Measurements from ENCODE around the gene DLG5.

The DLG5 gene

GRCh38 chr10:77857272-77857671, 69.3 kb downstream of the DLG5 start:
- H3K27me3 ChIP-seq (ENCODE audit: low read depth, low read length) = no peaks in the 10 kb centered on the region
- H3K4me2 ChIP-seq (ENCODE audit: low read length) = no peak overlapping the region
- H3K79me2 ChIP-seq (ENCODE audit: low read length) = no peaks in the 10 kb centered on the region
- H3K4me1 ChIP-seq (ENCODE audit: low read length) = no peaks in the 10 kb centered on the region
- H2AFZ ChIP-seq (ENCODE audit: low read depth, low read length) = no peak overlapping the region
- no peaks in the 10 kb centered on the region for H3K9me3 ChIP-seq (ENCODE audit: insufficient read depth, low read length)
- H3K4me3 ChIP-seq (ENCODE audit: low read length) = no peak overlapping the region
- no peaks in the 10 kb centered on the region for H3K36me3 ChIP-seq (replicated peaks; ENCODE audit: low read depth, low read length)
- H3K27ac ChIP-seq (ENCODE audit: low read length) = no peak overlapping the region
- H3K9ac ChIP-seq (ENCODE audit: low read length) = no peak overlapping the region
- no peaks in the 10 kb centered on the region for H4K20me1 ChIP-seq (ENCODE audit: insufficient read depth, low read length)
- TF ChIP-seq EZH2phosphoT487 (IDR thresholded peaks at IDR 0.05; ENCODE audit: low read depth) (no peak), CTCF (IDR thresholded peaks at IDR 0.05; ENCODE audit: low read depth, low read length) (no peak)

- Histone ChIP-seq H3K4me1 (ENCODE audit: low read length) (no peaks in the 10 kb centered on the region), H3K4me2 (ENCODE audit: low read length) (no peak overlapping the region), H3K9me3 (ENCODE audit: insufficient read depth, low read length) (no peaks in the 10 kb centered on the region), H2AFZ (ENCODE audit: low read depth, low read length) (no peak overlapping the region), H3K27ac (ENCODE audit: low read length) (no peak overlapping the region), H4K20me1 (ENCODE audit: insufficient read depth, low read length) (no peaks in the 10 kb centered on the region), H3K27me3 (ENCODE audit: low read depth, low read length) (no peaks in the 10 kb centered on the region), H3K4me3 (ENCODE audit: low read length) (no peak overlapping the region), H3K36me3 (replicated peaks; ENCODE audit: low read depth, low read length) (no peaks in the 10 kb centered on the region), H3K79me2 (ENCODE audit: low read length) (no peaks in the 10 kb centered on the region), H3K9ac (ENCODE audit: low read length) (no peak overlapping the region)
- no peak for TF ChIP-seq CTCF (IDR thresholded peaks at IDR 0.05; ENCODE audit: low read depth, low read length)
- TF ChIP-seq EZH2phosphoT487 (IDR thresholded peaks at IDR 0.05; ENCODE audit: low read depth) = no peak
Observed at GRCh38 chr10:77856566-77856965, 70.0 kb downstream of the DLG5 start.

GRCh38 chr10:77855404-77856155, 71.0 kb downstream of the DLG5 start:
- no peak overlapping the region for H3K4me2 ChIP-seq (ENCODE audit: low read length)
- no peaks in the 10 kb centered on the region for H3K9me3 ChIP-seq (ENCODE audit: insufficient read depth, low read length)
- H3K4me3 ChIP-seq (ENCODE audit: low read length) = no peak overlapping the region
- no peak overlapping the region for H3K9ac ChIP-seq (ENCODE audit: low read length)
- H3K79me2 ChIP-seq (ENCODE audit: low read length) = no peaks in the 10 kb centered on the region
- TF ChIP-seq CTCF (IDR thresholded peaks at IDR 0.05; ENCODE audit: low read depth, low read length) = no peak
- TF ChIP-seq EZH2phosphoT487 (IDR thresholded peaks at IDR 0.05; ENCODE audit: low read depth) = no peak
- no peak overlapping the region for H3K27ac ChIP-seq (ENCODE audit: low read length)
- H4K20me1 ChIP-seq (ENCODE audit: insufficient read depth, low read length) = no peaks in the 10 kb centered on the region
- H3K36me3 ChIP-seq (replicated peaks; ENCODE audit: low read depth, low read length) = no peaks in the 10 kb centered on the region
- no peak overlapping the region for H2AFZ ChIP-seq (ENCODE audit: low read depth, low read length)
- no peaks in the 10 kb centered on the region for H3K27me3 ChIP-seq (ENCODE audit: low read depth, low read length)
- no peaks in the 10 kb centered on the region for H3K4me1 ChIP-seq (ENCODE audit: low read length)

GRCh38 chr10:77854115-77854514, 72.4 kb downstream of the DLG5 start:
- Histone ChIP-seq H3K36me3 (replicated peaks; ENCODE audit: low read depth, low read length) (no peaks in the 10 kb centered on the region), H3K4me1 (ENCODE audit: low read length) (no peaks in the 10 kb centered on the region), H3K4me3 (ENCODE audit: low read length) (no peak overlapping the region), H2AFZ (ENCODE audit: low read depth, low read length) (no peak overlapping the region), H3K9me3 (ENCODE audit: insufficient read depth, low read length) (no peaks in the 10 kb centered on the region), H3K4me2 (ENCODE audit: low read length) (no peak overlapping the region), H3K27me3 (ENCODE audit: low read depth, low read length) (no peaks in the 10 kb centered on the region), H3K27ac (ENCODE audit: low read length) (no peak overlapping the region), H4K20me1 (ENCODE audit: insufficient read depth, low read length) (no peaks in the 10 kb centered on the region), H3K79me2 (ENCODE audit: low read length) (no peaks in the 10 kb centered on the region), H3K9ac (ENCODE audit: low read length) (no peak overlapping the region)
- no peak for TF ChIP-seq EZH2phosphoT487 (IDR thresholded peaks at IDR 0.05; ENCODE audit: low read depth)
- no peak for TF ChIP-seq CTCF (IDR thresholded peaks at IDR 0.05; ENCODE audit: low read depth, low read length)

Data from OCI-LY3 (cell line).